Upper lobe of left lung (tissue), 6 donors: ENCODE data around the gene PJA1. TPM values are rescaled to one million over a fixed set of nuclear protein-coding genes. Genes with fewer than 3 reads are reported as not detected.

ENCODE experiments used
- ATAC-seq, 2 donors: fragments of 200-7000 bp; cut with Tn5 transposase; one replicate each; pipeline ENCODE4 v1.9.1; 2022; ENCODE audit warnings: mild to moderate bottlenecking in 2 of 2, moderate library complexity in 2 of 2; ENCODE audit not compliant: low FRiP score in 2 of 2
- DNase-seq, 2 donors: peaks; one replicate each; pipeline ENCODE4 v3.0.0-alpha.2; 2019 to 2020
- H3K27ac ChIP-seq, 4 donors: fragments of 200-600 bp; sonication (generic); one replicate each; pipeline ENCODE4 v1.5.1; 2016 to 2019
- H3K27me3 ChIP-seq, 4 donors: fragments of 200-600 bp; sonication (generic); one replicate each; pipeline ENCODE4 v1.5.1; 2017 to 2019
- H3K36me3 ChIP-seq, 4 donors: fragments of 200-600 bp; sonication (generic); one replicate each; pipeline ENCODE4 v1.5.1; 2016 to 2019
- H3K4me1 ChIP-seq, 4 donors: fragments of 200-600 bp; sonication (generic); one replicate each; pipeline ENCODE4 v1.5.1; 2018 to 2019
- H3K4me3 ChIP-seq, 4 donors: fragments of 200-600 bp; sonication (generic); one replicate each; pipeline ENCODE4 v1.5.1; 2017 to 2019; ENCODE audit warnings: mild to moderate bottlenecking in 2 of 4, moderate library complexity in 1 of 4
- H3K9me3 ChIP-seq, 4 donors: fragments of 200-600 bp; sonication (generic); one replicate each; pipeline ENCODE4 v1.5.1; 2018 to 2019
- CTCF ChIP-seq, 6 experiments: fragments of 450-650 bp in 4 of 6; fragments of 200-600 bp in 2 of 6; sonication (generic) in 2 of 6; IDR thresholded peaks; one replicate each; pipeline ENCODE4 v1.5.1; 2016 to 2019; ENCODE audit warnings: antibody characterized with exemption in 6 of 6
- EP300 ChIP-seq, 4 donors: sonication (generic); formaldehyde crosslinking; IDR thresholded peaks; one replicate each; pipeline ENCODE4 v1.5.1; 2017; ENCODE audit warnings: antibody characterized with exemption in 4 of 4, control low read depth in 2 of 4
- POLR2A ChIP-seq, 4 donors: fragments of 450-650 bp; IDR thresholded peaks; one replicate each; pipeline ENCODE4 v1.5.1; 2016 to 2017; ENCODE audit warnings: antibody characterized with exemption in 4 of 4, mild to moderate bottlenecking in 2 of 4
- POLR2AphosphoS5 ChIP-seq, 2 donors: sonication (generic); formaldehyde crosslinking; IDR thresholded peaks; one replicate each; pipeline ENCODE4 v1.5.1; 2017; ENCODE audit warnings: antibody characterized with exemption in 2 of 2
- WGBS, 2 donors: methylation state at CpG; one replicate each; pipeline ENCODE4 v1.1.5; 2017 to 2018; 5-methylcytosine and 5-hydroxymethylcytosine counted together
- total RNA-seq, 6 donors: library from RNA; depleted of rRNA in 4 of 6; stranded (reverse); fragments of >200 nt in 4 of 6; gene quantifications; one replicate each; pipeline versions ENCODE4 v1.1.0 to v1.2.1, GENCODE V29; 2016 to 2021
- donor health status: DM: no; HTN: no; CAD: no; lungs with moderate emphysema.
- donor health status: DM: no; HTN: yes; CAD: no; lungs with severe emphysema.

PJA1 gene
- total RNA-seq: 10 to 100 TPM; 13.8 to 25.9 (median 14.8) TPM

GRCh38 chrX:69165087-69165651, at the start of gene PJA1:
Gene PJA1, minus strand, starts transcription at chrX:69165453. Its CDS starts 2,380 bp downstream, at chrX:69163073.
- Histone ChIP-seq H3K9me3 (no peaks in the 10 kb centered on the region), H3K4me3 (peak within 1 kb of the TSS; percentile 48 to 84 (median 60)), H3K36me3 (peaks cover 0 to 9% (median 3%) of the 10 kb centered on the region in 4 donors), H3K4me1 (peaks cover 0 to 5% (median 0%) of the 10 kb centered on the region in 4 donors), H3K27me3 (no peaks in the 10 kb centered on the region), H3K27ac (peak within 1 kb of the TSS; percentile 51 to 83 (median 66))
- DNase-seq: peak; percentile 73 to 93
- peak; percentile 70 to 98 for ATAC-seq
- TF ChIP-seq CTCF (IDR thresholded peaks at IDR 0.05): no peak
- TF ChIP-seq EP300 (IDR thresholded peaks at IDR 0.05): no peak
- TF ChIP-seq POLR2A (IDR thresholded peaks at IDR 0.05): peak in 2 of 4 donors; percentile 52 to 64
- peak in 1 of 2 donors; percentile 77 for TF ChIP-seq POLR2AphosphoS5 (IDR thresholded peaks at IDR 0.05)
- WGBS, 2 donors: 0 to 39% methylated on average over 10 to 48 of the region's 48 CpGs

- TF ChIP-seq POLR2A (IDR thresholded peaks at IDR 0.05): no peak
- TF ChIP-seq CTCF (IDR thresholded peaks at IDR 0.05): no peak
- TF ChIP-seq EP300 (IDR thresholded peaks at IDR 0.05): no peak
- no peak for TF ChIP-seq POLR2AphosphoS5 (IDR thresholded peaks at IDR 0.05)
- 80 to 90% methylated on average over 3 to 5 of the region's 5 CpGs for WGBS, 2 donors
Observed at GRCh38 chrX:69214463-69214862, 49.2 kb upstream of the PJA1 start.

GRCh38 chrX:69211701-69212100, 46.4 kb upstream of the PJA1 start:
- DNase-seq: no peak

More at GRCh38 chrX:69214463-69214862, 49.2 kb upstream of the PJA1 start:
- Histone ChIP-seq H3K9me3 (no peaks in the 10 kb centered on the region), H3K27ac (no peak overlapping the region), H3K4me3 (no peak overlapping the region), H3K36me3 (no peaks in the 10 kb centered on the region), H3K4me1 (no peaks in the 10 kb centered on the region), H3K27me3 (no peaks in the 10 kb centered on the region)
- DNase-seq (no peak), ATAC-seq (no peak)

GRCh38 chrX:69210581-69210980, 45.3 kb upstream of the PJA1 start:
- H3K27me3 ChIP-seq: no peaks in the 10 kb centered on the region
- no peak for ATAC-seq
- H3K36me3 ChIP-seq: no peaks in the 10 kb centered on the region
- no peaks in the 10 kb centered on the region for H3K9me3 ChIP-seq
- 25 to 44% methylated on average over 1 to 3 of the region's 3 CpGs for WGBS, 2 donors
- no peak overlapping the region for H3K4me3 ChIP-seq
- no peak for TF ChIP-seq EP300 (IDR thresholded peaks at IDR 0.05)
- no peak for TF ChIP-seq CTCF (IDR thresholded peaks at IDR 0.05)
- TF ChIP-seq POLR2AphosphoS5 (IDR thresholded peaks at IDR 0.05): no peak
- TF ChIP-seq POLR2A (IDR thresholded peaks at IDR 0.05): no peak
- H3K4me1 ChIP-seq: no peaks in the 10 kb centered on the region
- no peak for DNase-seq
- H3K27ac ChIP-seq: no peak overlapping the region

More at GRCh38 chrX:69211701-69212100, 46.4 kb upstream of the PJA1 start:
- no peaks in the 10 kb centered on the region for H3K4me1 ChIP-seq
- no peaks in the 10 kb centered on the region for H3K9me3 ChIP-seq
- TF ChIP-seq CTCF (IDR thresholded peaks at IDR 0.05) (no peak), EP300 (IDR thresholded peaks at IDR 0.05) (no peak), POLR2AphosphoS5 (IDR thresholded peaks at IDR 0.05) (no peak), POLR2A (IDR thresholded peaks at IDR 0.05) (no peak)
- 44 to 86% methylated on average over 1 to 2 of the region's 2 CpGs for WGBS, 2 donors
- ATAC-seq: no peak
- no peak overlapping the region for H3K27ac ChIP-seq
- H3K4me3 ChIP-seq: no peak overlapping the region
- no peaks in the 10 kb centered on the region for H3K36me3 ChIP-seq
- no peaks in the 10 kb centered on the region for H3K27me3 ChIP-seq

- no peaks in the 10 kb centered on the region for H3K4me1 ChIP-seq
- ATAC-seq: no peak
- TF ChIP-seq EP300 (IDR thresholded peaks at IDR 0.05): no peak
- TF ChIP-seq POLR2AphosphoS5 (IDR thresholded peaks at IDR 0.05): no peak
- TF ChIP-seq POLR2A (IDR thresholded peaks at IDR 0.05): no peak
- TF ChIP-seq CTCF (IDR thresholded peaks at IDR 0.05): no peak
- H3K9me3 ChIP-seq: no peaks in the 10 kb centered on the region
- H3K36me3 ChIP-seq: no peaks in the 10 kb centered on the region
- no peaks in the 10 kb centered on the region for H3K27me3 ChIP-seq
- 51 to 100% methylated on average over 1 to 3 of the region's 3 CpGs for WGBS, 2 donors
- no peak overlapping the region for H3K4me3 ChIP-seq
- no peak overlapping the region for H3K27ac ChIP-seq
- DNase-seq: no peak
Observed at GRCh38 chrX:69207216-69207615, 42.0 kb upstream of the PJA1 start.
